ENCODE measurements around the gene FRAT1. TPM values are rescaled to one million over a fixed set of nuclear protein-coding genes. Genes with fewer than 3 reads are reported as not detected.
A peak's percentile ranks its signal among the peaks of the same experiment; 100 is the strongest.

Gene FRAT1
- total and polyA plus RNA-seq, 2 of the 13 experiments (the other 11 are each of a cell fraction or from before 2014, with no cell fraction given), result 1.7 to 2.3 TPM

DNA sequence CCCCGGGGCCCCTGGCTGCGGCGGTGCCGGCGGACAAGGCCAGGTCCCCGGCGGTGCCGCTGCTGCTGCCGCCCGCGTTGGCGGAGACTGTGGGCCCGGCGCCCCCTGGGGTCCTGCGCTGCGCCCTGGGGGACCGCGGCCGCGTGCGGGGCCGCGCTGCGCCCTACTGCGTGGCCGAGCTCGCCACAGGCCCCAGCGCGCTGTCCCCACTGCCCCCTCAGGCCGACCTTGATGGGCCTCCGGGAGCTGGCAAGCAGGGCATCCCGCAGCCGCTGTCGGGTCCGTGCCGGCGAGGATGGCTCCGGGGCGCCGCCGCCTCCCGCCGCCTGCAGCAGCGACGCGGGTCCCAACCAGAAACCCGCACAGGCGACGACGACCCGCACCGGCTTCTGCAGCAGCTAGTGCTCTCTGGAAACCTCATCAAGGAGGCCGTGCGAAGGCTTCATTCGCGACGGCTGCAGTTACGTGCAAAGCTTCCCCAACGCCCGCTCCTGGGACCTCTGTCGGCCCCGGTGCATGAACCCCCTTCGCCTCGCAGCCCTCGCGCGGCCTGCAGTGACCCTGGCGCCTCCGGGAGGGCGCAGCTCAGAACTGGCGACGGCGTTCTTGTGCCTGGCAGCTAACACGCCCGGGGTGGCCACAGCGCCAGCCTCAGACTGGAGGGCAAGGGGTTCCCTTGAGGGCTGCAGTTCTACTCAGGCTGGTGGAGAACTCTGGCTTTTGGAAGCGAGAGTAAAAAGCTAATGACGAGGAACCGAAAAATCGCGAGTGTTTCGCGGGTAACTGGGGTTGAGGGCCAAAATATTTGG is 804 bp downstream of the FRAT1 start (continued):
- TF ChIP-seq ZNF766 (CRISPR knock-in tag; IDR thresholded peaks at IDR 0.05; ENCODE audit: borderline replicate concordance) (0 out of 2 replicates have a peak, but pooled peaks have one; percentile 13), GFI1 (CRISPR knock-in tag; IDR thresholded peaks at IDR 0.05; ENCODE audit: borderline replicate concordance) (peak; percentile 68; the same call in 1 of the 2 replicates), ZNF670 (CRISPR knock-in tag; IDR thresholded peaks at IDR 0.05; ENCODE audit: borderline replicate concordance) (peak; percentile 69; the same call in 1 of the 2 replicates), POLR2A (IDR thresholded peaks at IDR 0.05; ENCODE audit: insufficient read depth in 1 of 2, low read depth in 2 of 2, low read length in 2 of 2) (0 out of 4 replicates have a peak, but pooled peaks of 1 of the 2 experiments have one; percentile 34), FLYWCH1 (CRISPR knock-in tag; IDR thresholded peaks at IDR 0.05) (peak; percentile 9; the same call in 1 of the 2 replicates)
- TF ChIP-seq, protein P1, sequence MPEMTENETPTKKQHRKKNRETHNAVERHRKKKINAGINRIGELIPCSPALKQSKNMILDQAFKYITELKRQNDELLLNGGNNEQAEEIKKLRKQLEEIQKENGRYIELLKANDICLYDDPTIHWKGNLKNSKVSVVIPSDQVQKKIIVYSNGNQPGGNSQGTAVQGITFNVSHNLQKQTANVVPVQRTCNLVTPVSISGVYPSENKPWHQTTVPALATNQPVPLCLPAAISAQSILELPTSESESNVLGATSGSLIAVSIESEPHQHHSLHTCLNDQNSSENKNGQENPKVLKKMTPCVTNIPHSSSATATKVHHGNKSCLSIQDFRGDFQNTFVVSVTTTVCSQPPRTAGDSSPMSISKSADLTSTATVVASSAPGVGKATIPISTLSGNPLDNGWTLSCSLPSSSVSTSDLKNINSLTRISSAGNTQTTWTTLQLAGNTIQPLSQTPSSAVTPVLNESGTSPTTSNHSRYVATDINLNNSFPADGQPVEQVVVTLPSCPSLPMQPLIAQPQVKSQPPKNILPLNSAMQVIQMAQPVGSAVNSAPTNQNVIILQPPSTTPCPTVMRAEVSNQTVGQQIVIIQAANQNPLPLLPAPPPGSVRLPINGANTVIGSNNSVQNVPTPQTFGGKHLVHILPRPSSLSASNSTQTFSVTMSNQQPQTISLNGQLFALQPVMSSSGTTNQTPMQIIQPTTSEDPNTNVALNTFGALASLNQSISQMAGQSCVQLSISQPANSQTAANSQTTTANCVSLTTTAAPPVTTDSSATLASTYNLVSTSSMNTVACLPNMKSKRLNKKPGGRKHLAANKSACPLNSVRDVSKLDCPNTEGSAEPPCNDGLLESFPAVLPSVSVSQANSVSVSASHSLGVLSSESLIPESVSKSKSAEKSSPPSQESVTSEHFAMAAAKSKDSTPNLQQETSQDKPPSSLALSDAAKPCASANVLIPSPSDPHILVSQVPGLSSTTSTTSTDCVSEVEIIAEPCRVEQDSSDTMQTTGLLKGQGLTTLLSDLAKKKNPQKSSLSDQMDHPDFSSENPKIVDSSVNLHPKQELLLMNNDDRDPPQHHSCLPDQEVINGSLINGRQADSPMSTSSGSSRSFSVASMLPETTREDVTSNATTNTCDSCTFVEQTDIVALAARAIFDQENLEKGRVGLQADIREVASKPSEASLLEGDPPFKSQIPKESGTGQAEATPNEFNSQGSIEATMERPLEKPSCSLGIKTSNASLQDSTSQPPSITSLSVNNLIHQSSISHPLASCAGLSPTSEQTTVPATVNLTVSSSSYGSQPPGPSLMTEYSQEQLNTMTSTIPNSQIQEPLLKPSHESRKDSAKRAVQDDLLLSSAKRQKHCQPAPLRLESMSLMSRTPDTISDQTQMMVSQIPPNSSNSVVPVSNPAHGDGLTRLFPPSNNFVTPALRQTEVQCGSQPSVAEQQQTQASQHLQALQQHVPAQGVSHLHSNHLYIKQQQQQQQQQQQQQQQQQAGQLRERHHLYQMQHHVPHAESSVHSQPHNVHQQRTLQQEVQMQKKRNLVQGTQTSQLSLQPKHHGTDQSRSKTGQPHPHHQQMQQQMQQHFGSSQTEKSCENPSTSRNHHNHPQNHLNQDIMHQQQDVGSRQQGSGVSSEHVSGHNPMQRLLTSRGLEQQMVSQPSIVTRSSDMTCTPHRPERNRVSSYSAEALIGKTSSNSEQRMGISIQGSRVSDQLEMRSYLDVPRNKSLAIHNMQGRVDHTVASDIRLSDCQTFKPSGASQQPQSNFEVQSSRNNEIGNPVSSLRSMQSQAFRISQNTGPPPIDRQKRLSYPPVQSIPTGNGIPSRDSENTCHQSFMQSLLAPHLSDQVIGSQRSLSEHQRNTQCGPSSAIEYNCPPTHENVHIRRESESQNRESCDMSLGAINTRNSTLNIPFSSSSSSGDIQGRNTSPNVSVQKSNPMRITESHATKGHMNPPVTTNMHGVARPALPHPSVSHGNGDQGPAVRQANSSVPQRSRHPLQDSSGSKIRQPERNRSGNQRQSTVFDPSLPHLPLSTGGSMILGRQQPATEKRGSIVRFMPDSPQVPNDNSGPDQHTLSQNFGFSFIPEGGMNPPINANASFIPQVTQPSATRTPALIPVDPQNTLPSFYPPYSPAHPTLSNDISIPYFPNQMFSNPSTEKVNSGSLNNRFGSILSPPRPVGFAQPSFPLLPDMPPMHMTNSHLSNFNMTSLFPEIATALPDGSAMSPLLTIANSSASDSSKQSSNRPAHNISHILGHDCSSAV (CRISPR knock-in tag; IDR thresholded peaks at IDR 0.05; ENCODE audit: borderline replicate concordance), result no peak
- TF ChIP-seq, protein P2, sequence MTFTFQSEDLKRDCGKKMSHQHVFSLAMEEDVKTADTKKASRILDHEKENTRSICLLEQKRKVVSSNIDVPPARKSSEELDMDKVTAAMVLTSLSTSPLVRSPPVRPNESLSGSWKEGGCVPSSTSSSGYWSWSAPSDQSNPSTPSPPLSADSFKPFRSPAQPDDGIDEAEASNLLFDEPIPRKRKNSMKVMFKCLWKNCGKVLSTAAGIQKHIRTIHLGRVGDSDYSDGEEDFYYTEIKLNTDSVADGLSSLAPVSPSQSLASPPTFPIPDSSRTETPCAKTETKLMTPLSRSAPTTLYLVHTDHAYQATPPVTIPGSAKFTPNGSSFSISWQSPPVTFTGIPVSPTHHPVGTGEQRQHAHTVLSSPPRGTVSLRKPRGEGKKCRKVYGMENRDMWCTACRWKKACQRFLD (CRISPR knock-in tag; IDR thresholded peaks at IDR 0.05; ENCODE audit: borderline replicate concordance), result no peak
- TF ChIP-seq, protein P3, sequence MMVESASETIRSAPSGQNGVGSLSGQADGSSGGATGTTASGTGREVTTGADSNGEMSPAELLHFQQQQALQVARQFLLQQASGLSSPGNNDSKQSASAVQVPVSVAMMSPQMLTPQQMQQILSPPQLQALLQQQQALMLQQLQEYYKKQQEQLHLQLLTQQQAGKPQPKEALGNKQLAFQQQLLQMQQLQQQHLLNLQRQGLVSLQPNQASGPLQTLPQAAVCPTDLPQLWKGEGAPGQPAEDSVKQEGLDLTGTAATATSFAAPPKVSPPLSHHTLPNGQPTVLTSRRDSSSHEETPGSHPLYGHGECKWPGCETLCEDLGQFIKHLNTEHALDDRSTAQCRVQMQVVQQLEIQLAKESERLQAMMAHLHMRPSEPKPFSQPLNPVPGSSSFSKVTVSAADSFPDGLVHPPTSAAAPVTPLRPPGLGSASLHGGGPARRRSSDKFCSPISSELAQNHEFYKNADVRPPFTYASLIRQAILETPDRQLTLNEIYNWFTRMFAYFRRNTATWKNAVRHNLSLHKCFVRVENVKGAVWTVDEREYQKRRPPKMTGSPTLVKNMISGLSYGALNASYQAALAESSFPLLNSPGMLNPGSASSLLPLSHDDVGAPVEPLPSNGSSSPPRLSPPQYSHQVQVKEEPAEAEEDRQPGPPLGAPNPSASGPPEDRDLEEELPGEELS (CRISPR knock-in tag; IDR thresholded peaks at IDR 0.05), result 0 out of 2 replicates have a peak, but pooled peaks have one; percentile 10
- TF ChIP-seq, protein P4, sequence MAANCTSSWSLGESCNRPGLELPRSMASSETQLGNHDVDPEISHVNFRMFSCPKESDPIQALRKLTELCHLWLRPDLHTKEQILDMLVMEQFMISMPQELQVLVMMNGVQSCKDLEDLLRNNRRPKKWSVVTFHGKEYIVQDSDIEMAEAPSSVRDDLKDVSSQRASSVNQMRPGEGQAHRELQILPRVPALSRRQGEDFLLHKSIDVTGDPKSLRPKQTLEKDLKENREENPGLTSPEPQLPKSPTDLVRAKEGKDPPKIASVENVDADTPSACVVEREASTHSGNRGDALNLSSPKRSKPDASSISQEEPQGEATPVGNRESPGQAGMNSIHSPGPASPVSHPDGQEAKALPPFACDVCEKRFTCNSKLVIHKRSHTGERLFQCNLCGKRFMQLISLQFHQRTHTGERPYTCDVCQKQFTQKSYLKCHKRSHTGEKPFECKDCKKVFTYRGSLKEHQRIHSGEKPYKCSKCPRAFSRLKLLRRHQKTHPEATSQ (CRISPR knock-in tag; IDR thresholded peaks at IDR 0.05; ENCODE audit: borderline replicate concordance), result no peak

All from HepG2 (cell line).